HEK293 (cell line): ENCODE data around the gene GPHN.

ENCODE experiments used
- CTCF ChIA-PET: fragments of 350-600 bp; formaldehyde crosslinking; extraction: SDS; loops from one replicate; lab custom pipeline; 2021; ENCODE audit warnings: antibody characterized with exemption; lab: Yijun Ruan, JAX
- POLR2A ChIA-PET: fragments of 300-600 bp; formaldehyde crosslinking; extraction: SDS; loops from one replicate; lab custom pipeline; 2020; ENCODE audit warnings: antibody characterized with exemption, inconsistent platforms; lab: Yijun Ruan, JAX
- H3K27ac ChIP-seq: fragments of 200-500 bp; sonication (Bioruptor generic); 2 replicates; pipeline ENCODE4 v1.5.1; 2014; ENCODE audit warnings: low read depth, low read length, control low read depth, inconsistent platforms; ENCODE audit errors: extremely low read depth
- H3K36me3 ChIP-seq, 2 experiments: fragments of 200-500 bp in 1 of 2; sonication (Bioruptor generic) in 1 of 2; 1 replicate in 1 of 2; 2 replicates in 1 of 2; pipeline ENCODE4 v1.5.1; 2014 to 2017; ENCODE audit warnings: inconsistent platforms in 2 of 2, low read length in 2 of 2; ENCODE audit not compliant: control insufficient read depth in 2 of 2, insufficient read depth in 1 of 2
- H3K4me1 ChIP-seq: fragments of 200-500 bp; sonication (Bioruptor generic); 2 replicates; pipeline ENCODE4 v1.5.1; 2014; ENCODE audit warnings: mild to moderate bottlenecking, low read length, inconsistent platforms; ENCODE audit not compliant: control insufficient read depth, insufficient read depth
- H3K4me3 ChIP-seq: 2 replicates; pipeline ENCODE4 v1.5.1; 2011; ENCODE audit warnings: low read depth, mild to moderate bottlenecking, control low read depth, low read length, moderate library complexity
- H3K9me3 ChIP-seq: fragments of 200-500 bp; sonication (Bioruptor generic); 2 replicates; pipeline ENCODE4 v1.5.1; 2014; ENCODE audit warnings: low read depth, low read length, inconsistent platforms; ENCODE audit not compliant: control insufficient read depth, insufficient read depth
- BCL11B ChIP-seq: fragments of 450-650 bp; formaldehyde crosslinking; IDR thresholded peaks from 2 replicates; pipeline ENCODE4 v1.5.1; 2016; ENCODE audit warnings: low read depth, missing biosample characterization, missing genetic modification characterization
- IKZF3 ChIP-seq: fragments of 450-650 bp; IDR thresholded peaks from 2 replicates; pipeline ENCODE4 v1.5.0; 2018; ENCODE audit warnings: missing biosample characterization, mild to moderate bottlenecking, missing genetic modification characterization, moderate library complexity
- KLF7 ChIP-seq: fragments of 450-650 bp; formaldehyde crosslinking; IDR thresholded peaks from 2 replicates; pipeline ENCODE4 v1.5.1; 2016; ENCODE audit warnings: missing biosample characterization, missing genetic modification characterization, borderline replicate concordance
- MEIS1 ChIP-seq: sonication (generic); formaldehyde crosslinking; IDR thresholded peaks from 2 replicates; pipeline ENCODE4 v1.8.1; 2022; ENCODE audit warnings: missing genetic modification reagents, mild to moderate bottlenecking, borderline replicate concordance
- OSR2 ChIP-seq: fragments of 450-650 bp; formaldehyde crosslinking; IDR thresholded peaks from 2 replicates; pipeline ENCODE4 v1.5.1; 2016; ENCODE audit warnings: missing biosample characterization, missing genetic modification characterization
- OVOL3 ChIP-seq: fragments of 450-650 bp; formaldehyde crosslinking; IDR thresholded peaks from 2 replicates; pipeline ENCODE4 v1.5.1; 2016; ENCODE audit warnings: missing biosample characterization, missing genetic modification characterization
- ZFP41 ChIP-seq: fragments of 450-650 bp; formaldehyde crosslinking; IDR thresholded peaks from 2 replicates; pipeline ENCODE4 v1.5.1; 2016; ENCODE audit warnings: missing biosample characterization, missing genetic modification characterization, borderline replicate concordance
- ZNF121 ChIP-seq: fragments of 450-650 bp; formaldehyde crosslinking; IDR thresholded peaks from 2 replicates; pipeline ENCODE4 v1.5.1; 2016; ENCODE audit warnings: missing biosample characterization, missing genetic modification characterization
- ZNF133 ChIP-seq: fragments of 450-650 bp; formaldehyde crosslinking; IDR thresholded peaks from 2 replicates; pipeline ENCODE4 v1.5.1; 2016; ENCODE audit warnings: missing biosample characterization, missing genetic modification characterization
- ZNF24 ChIP-seq: fragments of 450-650 bp; formaldehyde crosslinking; IDR thresholded peaks from 2 replicates; pipeline ENCODE4 v1.5.1; 2016; ENCODE audit warnings: missing biosample characterization, missing genetic modification characterization
- ZNF423 ChIP-seq: fragments of 450-650 bp; formaldehyde crosslinking; IDR thresholded peaks from 2 replicates; pipeline ENCODE4 v1.5.1; 2016; ENCODE audit warnings: missing biosample characterization, missing genetic modification characterization
- ZNF621 ChIP-seq: fragments of 450-650 bp; formaldehyde crosslinking; IDR thresholded peaks from 2 replicates; pipeline ENCODE4 v1.5.1; 2017; ENCODE audit warnings: missing biosample characterization, missing genetic modification characterization
- ZNF623 ChIP-seq: fragments of 450-650 bp; formaldehyde crosslinking; IDR thresholded peaks from 2 replicates; pipeline ENCODE4 v1.5.1; 2016; ENCODE audit warnings: missing biosample characterization, missing genetic modification characterization
- TF ChIP-seq, protein P1 (sequence below): fragments of 450-650 bp; IDR thresholded peaks from 2 replicates; pipeline ENCODE4 v1.5.1; 2018; ENCODE audit warnings: missing biosample characterization, mild to moderate bottlenecking, missing genetic modification characterization
- TF ChIP-seq, protein P2 (sequence below): fragments of 450-650 bp; formaldehyde crosslinking; IDR thresholded peaks from 2 replicates; pipeline ENCODE4 v1.5.1; 2016; ENCODE audit warnings: missing biosample characterization, missing genetic modification characterization
- TF ChIP-seq, protein P3 (sequence below): fragments of 450-650 bp; formaldehyde crosslinking; IDR thresholded peaks from 2 replicates; pipeline ENCODE4 v1.5.1; 2016; ENCODE audit warnings: missing biosample characterization, missing genetic modification characterization
- TF ChIP-seq, protein P4 (sequence below): fragments of 450-650 bp; formaldehyde crosslinking; IDR thresholded peaks from 2 replicates; pipeline ENCODE4 v1.5.1; 2017; ENCODE audit warnings: missing biosample characterization, missing genetic modification characterization
- TF ChIP-seq, protein P5 (sequence below): fragments of 450-650 bp; formaldehyde crosslinking; IDR thresholded peaks from 2 replicates; pipeline ENCODE4 v1.5.1; 2016; ENCODE audit warnings: missing biosample characterization, missing genetic modification characterization, borderline replicate concordance
- TF ChIP-seq, protein P6 (sequence below): fragments of 450-650 bp; formaldehyde crosslinking; IDR thresholded peaks from 2 replicates; pipeline ENCODE4 v1.5.1; 2016; ENCODE audit warnings: missing biosample characterization, missing genetic modification characterization, low read depth

Gene GPHN

DNA sequence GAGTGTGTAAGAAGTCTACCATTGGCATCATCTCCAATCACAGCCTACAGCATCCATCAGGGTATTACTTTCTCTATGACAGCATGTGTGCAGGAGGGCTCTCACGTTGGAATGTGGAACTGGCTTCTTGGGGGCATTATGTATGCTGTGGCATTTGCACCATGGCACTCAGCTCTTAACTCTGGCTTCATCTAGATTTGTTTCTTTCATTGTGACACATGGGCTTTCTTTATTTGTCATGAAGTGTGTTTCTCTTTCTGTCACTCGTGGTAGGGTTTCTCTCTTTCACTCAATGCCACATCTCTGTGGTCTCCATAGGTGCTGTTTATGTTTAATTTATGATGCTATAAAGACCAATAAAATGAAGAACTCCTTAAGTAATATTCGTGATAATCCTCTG lies 490.1 kb downstream of the GPHN start (continued):
- TF ChIP-seq MEIS1, result no peak
- TF ChIP-seq OSR2 (tag by site-specific recombination), result no peak
- TF ChIP-seq, protein P1, sequence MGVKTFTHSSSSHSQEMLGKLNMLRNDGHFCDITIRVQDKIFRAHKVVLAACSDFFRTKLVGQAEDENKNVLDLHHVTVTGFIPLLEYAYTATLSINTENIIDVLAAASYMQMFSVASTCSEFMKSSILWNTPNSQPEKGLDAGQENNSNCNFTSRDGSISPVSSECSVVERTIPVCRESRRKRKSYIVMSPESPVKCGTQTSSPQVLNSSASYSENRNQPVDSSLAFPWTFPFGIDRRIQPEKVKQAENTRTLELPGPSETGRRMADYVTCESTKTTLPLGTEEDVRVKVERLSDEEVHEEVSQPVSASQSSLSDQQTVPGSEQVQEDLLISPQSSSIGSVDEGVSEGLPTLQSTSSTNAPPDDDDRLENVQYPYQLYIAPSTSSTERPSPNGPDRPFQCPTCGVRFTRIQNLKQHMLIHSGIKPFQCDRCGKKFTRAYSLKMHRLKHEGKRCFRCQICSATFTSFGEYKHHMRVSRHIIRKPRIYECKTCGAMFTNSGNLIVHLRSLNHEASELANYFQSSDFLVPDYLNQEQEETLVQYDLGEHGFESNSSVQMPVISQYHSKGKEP (tag by site-specific recombination), result no peak
- no peak for TF ChIP-seq ZFP41 (tag by site-specific recombination)

DNA sequence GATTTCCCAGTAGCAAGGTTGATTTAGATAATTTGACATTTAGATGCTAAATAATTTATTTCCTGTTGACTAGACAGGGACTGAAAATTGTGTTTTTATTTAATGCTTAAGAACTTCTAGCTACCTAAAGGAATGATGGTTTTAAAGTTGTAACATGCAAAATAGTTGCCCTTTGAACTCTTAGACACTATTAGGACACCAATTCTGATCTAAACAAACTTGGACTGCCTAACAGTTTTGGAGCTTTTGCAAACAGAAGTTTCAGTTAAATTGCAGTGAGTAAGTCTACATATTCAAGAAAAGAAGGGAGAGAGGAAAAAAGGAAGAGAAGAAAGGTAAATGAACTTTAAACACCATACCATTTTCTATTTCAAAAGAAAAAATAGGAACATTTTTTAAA lies 492.0 kb downstream of the GPHN start:
- TF ChIP-seq IKZF3 (tag by site-specific recombination) (no peak), ZNF623 (tag by site-specific recombination) (no peak), OVOL3 (tag by site-specific recombination) (no peak), ZNF423 (tag by site-specific recombination) (no peak), ZNF621 (no peak)
- TF ChIP-seq, all 188 proteins: peak for 0
- Histone ChIP-seq H3K9me3 (no peaks in the 10 kb centered on the region), H3K27ac (no peak overlapping the region), H3K4me3 (no peak overlapping the region), H3K36me3 (no peaks in the 10 kb centered on the region), H3K4me1 (no peaks in the 10 kb centered on the region)
- ChIA-PET CTCF (no interaction called here), POLR2A (no interaction called here)

DNA sequence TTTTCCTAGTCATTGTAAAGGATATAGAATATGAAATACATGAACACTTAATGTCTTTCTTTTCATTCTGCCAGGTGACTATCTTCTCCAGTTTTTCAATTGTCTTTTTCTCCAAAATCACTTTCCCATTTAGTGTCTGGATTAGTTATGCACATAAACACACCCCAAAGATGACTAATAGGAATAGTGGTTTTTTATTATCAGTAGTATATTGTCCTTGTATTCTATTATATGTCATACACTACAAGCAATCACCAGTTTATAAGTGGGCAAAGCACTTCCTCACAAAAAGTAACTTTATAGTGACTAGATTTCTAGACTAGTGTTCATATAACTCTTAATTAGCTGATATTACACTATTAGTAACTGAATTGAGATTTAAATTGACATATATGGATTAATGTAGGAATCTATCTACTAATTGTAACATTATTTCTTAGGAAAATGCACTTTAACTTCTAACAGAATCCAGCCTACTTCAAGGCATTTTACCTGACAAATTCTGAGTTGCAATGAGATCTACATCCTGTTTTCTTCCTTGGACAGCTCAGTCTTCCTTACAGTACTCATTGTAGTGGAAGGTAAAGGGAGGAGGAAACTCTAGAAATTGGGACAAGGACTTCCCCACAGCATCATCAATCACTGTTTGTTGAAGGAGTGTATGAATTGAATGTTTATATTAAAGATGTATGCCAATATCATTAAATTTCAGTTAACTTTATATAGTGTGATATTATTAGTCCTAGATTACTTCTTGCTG lies 495.2 kb downstream of the GPHN start:
- ChIA-PET POLR2A (no interaction called here), CTCF (no interaction called here)
- Histone ChIP-seq H3K36me3 (no peaks in the 10 kb centered on the region; a peak in 1 of 3 replicates), H3K4me3 (no peak overlapping the region), H3K27ac (no peak overlapping the region), H3K4me1 (no peaks in the 10 kb centered on the region), H3K9me3 (no peaks in the 10 kb centered on the region)
- TF ChIP-seq, protein P2, sequence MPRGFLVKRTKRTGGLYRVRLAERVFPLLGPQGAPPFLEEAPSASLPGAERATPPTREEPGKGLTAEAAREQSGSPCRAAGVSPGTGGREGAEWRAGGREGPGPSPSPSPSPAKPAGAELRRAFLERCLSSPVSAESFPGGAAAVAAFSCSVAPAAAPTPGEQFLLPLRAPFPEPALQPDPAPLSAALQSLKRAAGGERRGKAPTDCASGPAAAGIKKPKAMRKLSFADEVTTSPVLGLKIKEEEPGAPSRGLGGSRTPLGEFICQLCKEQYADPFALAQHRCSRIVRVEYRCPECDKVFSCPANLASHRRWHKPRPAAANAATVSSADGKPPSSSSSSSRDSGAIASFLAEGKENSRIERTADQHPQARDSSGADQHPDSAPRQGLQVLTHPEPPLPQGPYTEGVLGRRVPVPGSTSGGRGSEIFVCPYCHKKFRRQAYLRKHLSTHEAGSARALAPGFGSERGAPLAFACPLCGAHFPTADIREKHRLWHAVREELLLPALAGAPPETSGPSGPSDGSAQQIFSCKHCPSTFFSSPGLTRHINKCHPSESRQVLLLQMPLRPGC, result no peak
- TF ChIP-seq, protein P3, sequence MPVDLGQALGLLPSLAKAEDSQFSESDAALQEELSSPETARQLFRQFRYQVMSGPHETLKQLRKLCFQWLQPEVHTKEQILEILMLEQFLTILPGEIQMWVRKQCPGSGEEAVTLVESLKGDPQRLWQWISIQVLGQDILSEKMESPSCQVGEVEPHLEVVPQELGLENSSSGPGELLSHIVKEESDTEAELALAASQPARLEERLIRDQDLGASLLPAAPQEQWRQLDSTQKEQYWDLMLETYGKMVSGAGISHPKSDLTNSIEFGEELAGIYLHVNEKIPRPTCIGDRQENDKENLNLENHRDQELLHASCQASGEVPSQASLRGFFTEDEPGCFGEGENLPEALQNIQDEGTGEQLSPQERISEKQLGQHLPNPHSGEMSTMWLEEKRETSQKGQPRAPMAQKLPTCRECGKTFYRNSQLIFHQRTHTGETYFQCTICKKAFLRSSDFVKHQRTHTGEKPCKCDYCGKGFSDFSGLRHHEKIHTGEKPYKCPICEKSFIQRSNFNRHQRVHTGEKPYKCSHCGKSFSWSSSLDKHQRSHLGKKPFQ, result no peak
- TF ChIP-seq, protein P4, sequence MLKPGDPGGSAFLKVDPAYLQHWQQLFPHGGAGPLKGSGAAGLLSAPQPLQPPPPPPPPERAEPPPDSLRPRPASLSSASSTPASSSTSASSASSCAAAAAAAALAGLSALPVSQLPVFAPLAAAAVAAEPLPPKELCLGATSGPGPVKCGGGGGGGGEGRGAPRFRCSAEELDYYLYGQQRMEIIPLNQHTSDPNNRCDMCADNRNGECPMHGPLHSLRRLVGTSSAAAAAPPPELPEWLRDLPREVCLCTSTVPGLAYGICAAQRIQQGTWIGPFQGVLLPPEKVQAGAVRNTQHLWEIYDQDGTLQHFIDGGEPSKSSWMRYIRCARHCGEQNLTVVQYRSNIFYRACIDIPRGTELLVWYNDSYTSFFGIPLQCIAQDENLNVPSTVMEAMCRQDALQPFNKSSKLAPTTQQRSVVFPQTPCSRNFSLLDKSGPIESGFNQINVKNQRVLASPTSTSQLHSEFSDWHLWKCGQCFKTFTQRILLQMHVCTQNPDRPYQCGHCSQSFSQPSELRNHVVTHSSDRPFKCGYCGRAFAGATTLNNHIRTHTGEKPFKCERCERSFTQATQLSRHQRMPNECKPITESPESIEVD (tag by site-specific recombination), result no peak
- TF ChIP-seq, protein P5, sequence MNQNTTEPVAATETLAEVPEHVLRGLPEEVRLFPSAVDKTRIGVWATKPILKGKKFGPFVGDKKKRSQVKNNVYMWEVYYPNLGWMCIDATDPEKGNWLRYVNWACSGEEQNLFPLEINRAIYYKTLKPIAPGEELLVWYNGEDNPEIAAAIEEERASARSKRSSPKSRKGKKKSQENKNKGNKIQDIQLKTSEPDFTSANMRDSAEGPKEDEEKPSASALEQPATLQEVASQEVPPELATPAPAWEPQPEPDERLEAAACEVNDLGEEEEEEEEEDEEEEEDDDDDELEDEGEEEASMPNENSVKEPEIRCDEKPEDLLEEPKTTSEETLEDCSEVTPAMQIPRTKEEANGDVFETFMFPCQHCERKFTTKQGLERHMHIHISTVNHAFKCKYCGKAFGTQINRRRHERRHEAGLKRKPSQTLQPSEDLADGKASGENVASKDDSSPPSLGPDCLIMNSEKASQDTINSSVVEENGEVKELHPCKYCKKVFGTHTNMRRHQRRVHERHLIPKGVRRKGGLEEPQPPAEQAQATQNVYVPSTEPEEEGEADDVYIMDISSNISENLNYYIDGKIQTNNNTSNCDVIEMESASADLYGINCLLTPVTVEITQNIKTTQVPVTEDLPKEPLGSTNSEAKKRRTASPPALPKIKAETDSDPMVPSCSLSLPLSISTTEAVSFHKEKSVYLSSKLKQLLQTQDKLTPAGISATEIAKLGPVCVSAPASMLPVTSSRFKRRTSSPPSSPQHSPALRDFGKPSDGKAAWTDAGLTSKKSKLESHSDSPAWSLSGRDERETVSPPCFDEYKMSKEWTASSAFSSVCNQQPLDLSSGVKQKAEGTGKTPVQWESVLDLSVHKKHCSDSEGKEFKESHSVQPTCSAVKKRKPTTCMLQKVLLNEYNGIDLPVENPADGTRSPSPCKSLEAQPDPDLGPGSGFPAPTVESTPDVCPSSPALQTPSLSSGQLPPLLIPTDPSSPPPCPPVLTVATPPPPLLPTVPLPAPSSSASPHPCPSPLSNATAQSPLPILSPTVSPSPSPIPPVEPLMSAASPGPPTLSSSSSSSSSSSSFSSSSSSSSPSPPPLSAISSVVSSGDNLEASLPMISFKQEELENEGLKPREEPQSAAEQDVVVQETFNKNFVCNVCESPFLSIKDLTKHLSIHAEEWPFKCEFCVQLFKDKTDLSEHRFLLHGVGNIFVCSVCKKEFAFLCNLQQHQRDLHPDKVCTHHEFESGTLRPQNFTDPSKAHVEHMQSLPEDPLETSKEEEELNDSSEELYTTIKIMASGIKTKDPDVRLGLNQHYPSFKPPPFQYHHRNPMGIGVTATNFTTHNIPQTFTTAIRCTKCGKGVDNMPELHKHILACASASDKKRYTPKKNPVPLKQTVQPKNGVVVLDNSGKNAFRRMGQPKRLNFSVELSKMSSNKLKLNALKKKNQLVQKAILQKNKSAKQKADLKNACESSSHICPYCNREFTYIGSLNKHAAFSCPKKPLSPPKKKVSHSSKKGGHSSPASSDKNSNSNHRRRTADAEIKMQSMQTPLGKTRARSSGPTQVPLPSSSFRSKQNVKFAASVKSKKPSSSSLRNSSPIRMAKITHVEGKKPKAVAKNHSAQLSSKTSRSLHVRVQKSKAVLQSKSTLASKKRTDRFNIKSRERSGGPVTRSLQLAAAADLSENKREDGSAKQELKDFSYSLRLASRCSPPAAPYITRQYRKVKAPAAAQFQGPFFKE, result no peak
- TF ChIP-seq BCL11B (tag by site-specific recombination) (no peak), ZNF133 (tag by site-specific recombination) (no peak), KLF7 (tag by site-specific recombination) (no peak), ZNF121 (tag by site-specific recombination) (no peak), ZNF24 (tag by site-specific recombination) (no peak)
- TF ChIP-seq, protein P6, sequence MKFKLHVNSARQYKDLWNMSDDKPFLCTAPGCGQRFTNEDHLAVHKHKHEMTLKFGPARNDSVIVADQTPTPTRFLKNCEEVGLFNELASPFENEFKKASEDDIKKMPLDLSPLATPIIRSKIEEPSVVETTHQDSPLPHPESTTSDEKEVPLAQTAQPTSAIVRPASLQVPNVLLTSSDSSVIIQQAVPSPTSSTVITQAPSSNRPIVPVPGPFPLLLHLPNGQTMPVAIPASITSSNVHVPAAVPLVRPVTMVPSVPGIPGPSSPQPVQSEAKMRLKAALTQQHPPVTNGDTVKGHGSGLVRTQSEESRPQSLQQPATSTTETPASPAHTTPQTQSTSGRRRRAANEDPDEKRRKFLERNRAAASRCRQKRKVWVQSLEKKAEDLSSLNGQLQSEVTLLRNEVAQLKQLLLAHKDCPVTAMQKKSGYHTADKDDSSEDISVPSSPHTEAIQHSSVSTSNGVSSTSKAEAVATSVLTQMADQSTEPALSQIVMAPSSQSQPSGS (tag by site-specific recombination), result no peak
